ENCODE data around the gene VDAC1. TPM values are rescaled to one million over a fixed set of nuclear protein-coding genes. Genes with fewer than 3 reads are reported as not detected.
"Not testable (repeated sequence)": the region's sequence is repeated elsewhere in the genome, so short reads cannot be mapped to it uniquely, and the experiment has no call there.

The VDAC1 gene
- total and polyA plus RNA-seq, 9 donors: 193 to 247 (median 216) TPM

- no peak overlapping the region for H3K27ac ChIP-seq (ENCODE audit: low read length)
- H3K27me3 ChIP-seq (ENCODE audit: control insufficient read depth, insufficient read depth, low read length): no peaks in the 10 kb centered on the region
- no peak for DNase-seq
- H3K36me3 ChIP-seq (ENCODE audit: control insufficient read depth, insufficient read depth, low read length): peaks cover 26% of the 10 kb centered on the region
- no peaks in the 10 kb centered on the region for H3K9me3 ChIP-seq (replicated peaks; ENCODE audit: control insufficient read depth, low read depth, low read length)
- no peak overlapping the region for H3K4me3 ChIP-seq (ENCODE audit: low read length)
- no peaks in the 10 kb centered on the region for H3K4me1 ChIP-seq (ENCODE audit: control insufficient read depth, insufficient read depth, low read length)
- 60% methylated on average over 1 of the region's 1 CpG for WGBS (ENCODE audit: insufficient coverage)
These were observed 47.2 kb downstream of the VDAC1 start for GRCh38 chr5:133957591-133957990.

- no peaks in the 10 kb centered on the region for H3K27me3 ChIP-seq (ENCODE audit: control insufficient read depth, insufficient read depth, low read length)
- H3K9me3 ChIP-seq (replicated peaks; ENCODE audit: control insufficient read depth, low read depth, low read length): no peaks in the 10 kb centered on the region
- WGBS (ENCODE audit: insufficient coverage): 100% methylated on average over 1 of the region's 4 CpGs
- H3K36me3 ChIP-seq (ENCODE audit: control insufficient read depth, insufficient read depth, low read length): peaks cover 26% of the 10 kb centered on the region
- H3K27ac ChIP-seq (ENCODE audit: low read length): no peak overlapping the region
- no peak for DNase-seq
- no peaks in the 10 kb centered on the region for H3K4me1 ChIP-seq (ENCODE audit: control insufficient read depth, insufficient read depth, low read length)
- no peak overlapping the region for H3K4me3 ChIP-seq (ENCODE audit: low read length)
These were observed 47.7 kb downstream of the VDAC1 start for GRCh38 chr5:133957080-133957479.

GRCh38 chr5:133956196-133956595 is 48.6 kb downstream of the VDAC1 start:
- not testable (repeated sequence) for H3K27ac ChIP-seq (ENCODE audit: low read length); DNase-seq; H3K4me1 ChIP-seq (ENCODE audit: control insufficient read depth, insufficient read depth, low read length); H3K4me3 ChIP-seq (ENCODE audit: low read length); H3K27me3 ChIP-seq (ENCODE audit: control insufficient read depth, insufficient read depth, low read length); H3K9me3 ChIP-seq (replicated peaks; ENCODE audit: control insufficient read depth, low read depth, low read length)
- H3K36me3 ChIP-seq (ENCODE audit: control insufficient read depth, insufficient read depth, low read length): peaks cover 26% of the 10 kb centered on the region
- no CpG with 5 or more reads among the region's 1 CpG for WGBS (ENCODE audit: insufficient coverage)

- no peaks in the 10 kb centered on the region for H3K4me1 ChIP-seq (ENCODE audit: control insufficient read depth, insufficient read depth, low read length)
- H3K36me3 ChIP-seq (ENCODE audit: control insufficient read depth, insufficient read depth, low read length): peaks cover 18% of the 10 kb centered on the region
- WGBS (ENCODE audit: insufficient coverage): 83% methylated on average over 4 of the region's 10 CpGs
- H3K27ac ChIP-seq (ENCODE audit: low read length): no peak overlapping the region
- no peak for DNase-seq
- no peak overlapping the region for H3K4me3 ChIP-seq (ENCODE audit: low read length)
- H3K27me3 ChIP-seq (ENCODE audit: control insufficient read depth, insufficient read depth, low read length): no peaks in the 10 kb centered on the region
- no peaks in the 10 kb centered on the region for H3K9me3 ChIP-seq (replicated peaks; ENCODE audit: control insufficient read depth, low read depth, low read length)
These were observed 51.1 kb downstream of the VDAC1 start for GRCh38 chr5:133953568-133954145.

GRCh38 chr5:133952729-133953567 is 51.8 kb downstream of the VDAC1 start:
- H3K9me3 ChIP-seq (replicated peaks; ENCODE audit: control insufficient read depth, low read depth, low read length): no peaks in the 10 kb centered on the region
- H3K27ac ChIP-seq (ENCODE audit: low read length): no peak overlapping the region
- H3K36me3 ChIP-seq (ENCODE audit: control insufficient read depth, insufficient read depth, low read length): peaks cover 18% of the 10 kb centered on the region
- no peak overlapping the region for H3K4me3 ChIP-seq (ENCODE audit: low read length)
- DNase-seq: peak; percentile 41
- no peaks in the 10 kb centered on the region for H3K4me1 ChIP-seq (ENCODE audit: control insufficient read depth, insufficient read depth, low read length)
- no peaks in the 10 kb centered on the region for H3K27me3 ChIP-seq (ENCODE audit: control insufficient read depth, insufficient read depth, low read length)
- 60% methylated on average over 1 of the region's 10 CpGs for WGBS (ENCODE audit: insufficient coverage)

- Histone ChIP-seq H3K4me1 (ENCODE audit: control insufficient read depth, insufficient read depth, low read length) (no peaks in the 10 kb centered on the region), H3K36me3 (ENCODE audit: control insufficient read depth, insufficient read depth, low read length) (peaks cover 12% of the 10 kb centered on the region), H3K27ac (ENCODE audit: low read length) (no peak overlapping the region), H3K27me3 (ENCODE audit: control insufficient read depth, insufficient read depth, low read length) (no peaks in the 10 kb centered on the region), H3K4me3 (ENCODE audit: low read length) (no peak overlapping the region), H3K9me3 (replicated peaks; ENCODE audit: control insufficient read depth, low read depth, low read length) (no peaks in the 10 kb centered on the region)
- DNase-seq: no peak
- 82% methylated on average over 1 of the region's 7 CpGs for WGBS (ENCODE audit: insufficient coverage)
These were observed 53.8 kb downstream of the VDAC1 start for GRCh38 chr5:133950821-133951612.

GRCh38 chr5:133948721-133949120 is 56.1 kb downstream of the VDAC1 start:
- DNase-seq: no peak
- Histone ChIP-seq H3K27me3 (ENCODE audit: control insufficient read depth, insufficient read depth, low read length) (no peaks in the 10 kb centered on the region), H3K27ac (ENCODE audit: low read length) (no peak overlapping the region), H3K9me3 (replicated peaks; ENCODE audit: control insufficient read depth, low read depth, low read length) (no peaks in the 10 kb centered on the region), H3K4me3 (ENCODE audit: low read length) (no peak overlapping the region), H3K4me1 (ENCODE audit: control insufficient read depth, insufficient read depth, low read length) (no peaks in the 10 kb centered on the region), H3K36me3 (ENCODE audit: control insufficient read depth, insufficient read depth, low read length) (peaks cover under 1% of the 10 kb centered on the region)

GRCh38 chr5:133947431-133947841 is 57.3 kb downstream of the VDAC1 start:
- H3K4me3 ChIP-seq (ENCODE audit: low read length): no peak overlapping the region
- no peaks in the 10 kb centered on the region for H3K4me1 ChIP-seq (ENCODE audit: control insufficient read depth, insufficient read depth, low read length)
- WGBS (ENCODE audit: insufficient coverage): 53% methylated on average over 3 of the region's 5 CpGs
- H3K27me3 ChIP-seq (ENCODE audit: control insufficient read depth, insufficient read depth, low read length): no peaks in the 10 kb centered on the region
- H3K27ac ChIP-seq (ENCODE audit: low read length): no peak overlapping the region
- no peaks in the 10 kb centered on the region for H3K9me3 ChIP-seq (replicated peaks; ENCODE audit: control insufficient read depth, low read depth, low read length)
- DNase-seq: no peak
- H3K36me3 ChIP-seq (ENCODE audit: control insufficient read depth, insufficient read depth, low read length): no peaks in the 10 kb centered on the region

GRCh38 chr5:133945568-133945967 is 59.2 kb downstream of the VDAC1 start:
- no peak overlapping the region for H3K27ac ChIP-seq (ENCODE audit: low read length)
- H3K4me1 ChIP-seq (ENCODE audit: control insufficient read depth, insufficient read depth, low read length): no peaks in the 10 kb centered on the region
- H3K27me3 ChIP-seq (ENCODE audit: control insufficient read depth, insufficient read depth, low read length): no peaks in the 10 kb centered on the region
- 67% methylated on average over 1 of the region's 3 CpGs for WGBS (ENCODE audit: insufficient coverage)
- DNase-seq: no peak
- no peaks in the 10 kb centered on the region for H3K9me3 ChIP-seq (replicated peaks; ENCODE audit: control insufficient read depth, low read depth, low read length)
- H3K36me3 ChIP-seq (ENCODE audit: control insufficient read depth, insufficient read depth, low read length): no peaks in the 10 kb centered on the region
- no peak overlapping the region for H3K4me3 ChIP-seq (ENCODE audit: low read length)
